ENCODE results near the gene LEKR1. TPM values are rescaled to one million over a fixed set of nuclear protein-coding genes. Genes with fewer than 3 reads are reported as not detected.

LEKR1 gene
- total RNA-seq, 4 donors from 2014 or later, result 0.22 to 1.3 (median 0.34) TPM; not detected in 1

DNA sequence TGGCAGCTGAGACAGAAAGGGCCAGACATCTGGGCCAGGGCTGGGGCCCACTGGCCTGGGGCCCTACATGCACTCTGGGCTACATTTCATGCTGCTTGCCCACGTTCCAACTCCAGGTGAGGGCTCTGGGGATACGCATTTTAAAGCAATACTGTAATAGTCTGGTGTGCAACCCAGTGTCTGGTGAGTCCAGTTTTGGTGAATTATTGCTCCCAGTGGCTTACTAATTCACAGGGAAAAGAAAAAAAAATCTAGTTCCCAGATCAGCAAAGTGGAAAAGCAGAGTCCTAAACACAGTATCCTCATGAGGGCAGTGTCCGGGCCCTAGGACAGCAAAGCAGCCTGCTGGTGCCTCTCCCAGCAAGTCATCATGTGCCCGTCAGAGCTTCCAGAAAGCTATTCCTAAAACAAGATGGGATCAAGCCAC, 251.4 kb downstream of the LEKR1 start:
- TF ChIP-seq, protein P1, sequence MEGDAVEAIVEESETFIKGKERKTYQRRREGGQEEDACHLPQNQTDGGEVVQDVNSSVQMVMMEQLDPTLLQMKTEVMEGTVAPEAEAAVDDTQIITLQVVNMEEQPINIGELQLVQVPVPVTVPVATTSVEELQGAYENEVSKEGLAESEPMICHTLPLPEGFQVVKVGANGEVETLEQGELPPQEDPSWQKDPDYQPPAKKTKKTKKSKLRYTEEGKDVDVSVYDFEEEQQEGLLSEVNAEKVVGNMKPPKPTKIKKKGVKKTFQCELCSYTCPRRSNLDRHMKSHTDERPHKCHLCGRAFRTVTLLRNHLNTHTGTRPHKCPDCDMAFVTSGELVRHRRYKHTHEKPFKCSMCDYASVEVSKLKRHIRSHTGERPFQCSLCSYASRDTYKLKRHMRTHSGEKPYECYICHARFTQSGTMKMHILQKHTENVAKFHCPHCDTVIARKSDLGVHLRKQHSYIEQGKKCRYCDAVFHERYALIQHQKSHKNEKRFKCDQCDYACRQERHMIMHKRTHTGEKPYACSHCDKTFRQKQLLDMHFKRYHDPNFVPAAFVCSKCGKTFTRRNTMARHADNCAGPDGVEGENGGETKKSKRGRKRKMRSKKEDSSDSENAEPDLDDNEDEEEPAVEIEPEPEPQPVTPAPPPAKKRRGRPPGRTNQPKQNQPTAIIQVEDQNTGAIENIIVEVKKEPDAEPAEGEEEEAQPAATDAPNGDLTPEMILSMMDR (IDR thresholded peaks at IDR 0.05; ENCODE audit: low read depth), result no peak

DNA sequence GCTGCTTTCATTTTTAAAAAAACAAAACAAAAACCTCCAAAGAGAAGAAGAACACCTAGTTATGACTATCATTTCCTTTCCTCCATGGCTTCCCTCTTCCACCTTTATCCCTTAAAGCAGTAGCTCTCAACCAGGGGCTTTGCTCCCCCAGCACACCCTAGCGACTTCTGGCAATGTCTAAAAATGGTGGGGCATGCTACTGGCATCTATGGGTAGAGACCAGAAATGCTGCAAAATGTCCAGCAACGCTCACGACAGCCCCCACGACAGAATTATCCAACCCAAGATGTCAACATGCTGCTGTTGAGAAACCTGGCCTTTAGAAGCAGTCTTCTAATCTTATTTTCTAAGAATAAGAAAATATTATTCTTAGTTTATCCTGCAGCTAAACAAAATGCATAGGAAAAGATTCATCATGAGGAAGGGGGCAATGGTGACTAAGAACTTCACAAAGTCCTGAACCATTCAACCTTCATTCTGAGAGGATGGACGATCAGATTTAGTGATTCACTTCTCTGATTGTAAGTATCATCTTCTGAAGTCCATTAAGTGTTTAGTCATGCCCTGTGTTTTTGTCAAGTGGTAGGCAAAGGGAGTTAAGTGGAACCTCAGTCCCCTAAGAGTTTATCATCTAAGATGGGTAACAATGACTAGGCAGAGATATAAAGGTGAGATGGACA, 252.1 kb downstream of the LEKR1 start:
- TF ChIP-seq, protein P1 (IDR thresholded peaks at IDR 0.05; ENCODE audit: low read depth), result no peak

DNA sequence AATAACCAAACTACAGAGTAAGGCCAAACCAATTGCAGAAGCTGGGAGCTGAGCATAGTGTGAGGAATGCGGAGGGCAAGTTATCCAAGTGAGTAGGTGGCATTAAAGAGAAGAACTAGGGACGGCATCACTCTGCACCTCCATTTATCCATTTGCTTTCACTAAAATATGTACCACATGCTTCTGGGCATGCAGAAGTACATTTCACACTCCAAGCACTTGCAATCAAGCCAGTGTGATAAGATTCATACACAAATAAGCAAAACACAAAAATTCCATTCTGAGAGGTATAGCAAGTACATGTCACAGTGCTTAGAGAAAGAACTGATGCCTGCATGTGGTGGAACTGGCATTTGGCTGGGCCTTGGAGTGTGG, 252.6 kb downstream of the LEKR1 start:
- TF ChIP-seq, protein P1 (IDR thresholded peaks at IDR 0.05; ENCODE audit: low read depth), result no peak

DNA sequence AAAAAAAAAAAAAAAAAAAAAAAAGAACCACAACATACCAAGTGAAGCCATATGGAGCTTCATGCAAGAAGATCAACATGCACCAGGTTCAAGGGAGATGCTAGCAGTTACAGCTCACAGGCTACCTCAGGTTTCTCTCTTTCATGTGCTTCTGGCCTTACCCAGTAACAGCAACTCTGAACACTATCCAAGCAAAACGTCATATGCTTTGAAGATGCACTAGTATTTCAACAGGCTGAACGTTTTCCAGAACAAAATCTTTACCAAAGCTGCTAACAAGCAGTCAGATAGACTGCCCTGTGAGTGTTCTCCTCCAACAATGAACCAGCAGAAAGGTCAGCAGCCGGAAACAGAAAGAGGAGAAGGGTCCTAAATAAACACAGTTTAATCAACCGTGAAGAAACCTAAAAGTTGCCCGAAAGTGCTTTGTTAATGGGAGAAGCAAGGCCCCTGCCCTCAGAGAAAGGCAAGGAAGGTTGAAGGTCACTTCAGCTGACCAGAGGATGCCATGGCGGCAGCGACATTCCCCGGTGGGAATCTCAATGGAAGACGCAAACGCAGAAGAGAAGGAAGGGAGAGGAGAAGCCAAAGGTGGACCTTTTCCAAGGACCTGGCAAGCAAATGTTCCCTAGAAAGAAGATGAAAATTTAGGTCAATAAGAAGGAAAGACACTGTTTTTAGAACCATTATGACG, 253.7 kb downstream of the LEKR1 start:
- TF ChIP-seq, protein P1 (IDR thresholded peaks at IDR 0.05; ENCODE audit: low read depth), result no peak

DNA sequence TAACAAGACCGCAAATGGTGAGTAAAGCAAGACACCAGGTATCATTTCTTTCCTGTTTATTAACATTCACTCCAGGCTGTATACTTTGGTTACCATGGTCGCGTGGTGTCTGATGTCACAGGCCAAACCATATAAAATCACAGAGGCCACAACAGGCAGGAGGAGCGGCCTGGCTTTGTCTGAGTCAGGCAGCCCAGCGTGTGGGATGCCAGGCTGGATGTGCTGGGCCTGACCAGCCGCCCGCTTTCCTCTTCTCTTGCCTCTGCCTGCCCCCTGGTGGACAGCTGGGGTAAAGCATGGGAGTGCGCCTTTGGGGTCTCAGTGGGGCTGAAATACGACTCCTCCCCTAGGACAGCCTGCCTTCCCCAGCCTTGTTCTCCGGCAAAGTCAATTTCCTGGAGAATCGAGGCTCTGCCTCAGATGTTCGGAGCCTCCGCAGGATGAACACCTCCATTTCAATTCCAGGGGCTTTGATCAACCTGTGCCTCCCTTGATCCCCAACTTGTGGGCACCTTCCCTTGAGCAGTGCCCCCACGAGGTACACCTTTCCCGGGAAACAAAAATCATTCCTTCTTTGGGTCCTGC, 255.6 kb downstream of the LEKR1 start:
- TF ChIP-seq, protein P1 (IDR thresholded peaks at IDR 0.05; ENCODE audit: low read depth), result no peak

DNA sequence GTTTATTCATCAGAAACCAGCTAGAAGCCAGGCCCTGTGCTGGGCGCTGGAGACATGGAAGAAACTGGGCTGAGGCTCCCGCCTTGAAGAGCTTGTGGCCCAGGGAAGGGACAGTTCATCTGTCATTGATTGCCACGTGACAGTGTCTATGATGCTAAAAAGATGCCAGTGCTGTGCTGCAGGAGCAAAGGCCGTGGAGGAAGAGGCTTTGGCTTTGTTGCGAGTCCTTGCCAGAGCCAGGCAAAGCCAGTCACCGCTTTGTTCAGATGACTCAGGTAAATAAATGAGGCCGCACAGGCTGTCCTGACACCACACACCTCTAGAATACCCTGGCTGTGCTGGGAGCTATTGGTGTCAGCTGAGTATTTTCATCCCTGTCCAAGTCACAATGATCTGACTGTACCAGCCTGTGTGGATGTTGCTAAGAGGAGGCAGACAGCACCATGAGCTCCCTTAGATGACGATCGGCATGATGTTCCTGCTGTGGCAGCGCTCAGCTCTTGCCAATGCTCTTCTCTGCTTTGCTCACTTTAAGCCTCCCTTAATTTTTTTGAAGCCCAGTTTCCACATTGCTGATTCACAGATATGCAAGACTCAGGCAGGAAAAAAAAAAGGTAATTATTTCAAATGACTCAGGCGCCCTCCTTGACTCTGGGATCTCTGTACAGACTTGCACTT, 256.3 kb downstream of the LEKR1 start:
- TF ChIP-seq, protein P1 (IDR thresholded peaks at IDR 0.05; ENCODE audit: low read depth), result no peak

DNA sequence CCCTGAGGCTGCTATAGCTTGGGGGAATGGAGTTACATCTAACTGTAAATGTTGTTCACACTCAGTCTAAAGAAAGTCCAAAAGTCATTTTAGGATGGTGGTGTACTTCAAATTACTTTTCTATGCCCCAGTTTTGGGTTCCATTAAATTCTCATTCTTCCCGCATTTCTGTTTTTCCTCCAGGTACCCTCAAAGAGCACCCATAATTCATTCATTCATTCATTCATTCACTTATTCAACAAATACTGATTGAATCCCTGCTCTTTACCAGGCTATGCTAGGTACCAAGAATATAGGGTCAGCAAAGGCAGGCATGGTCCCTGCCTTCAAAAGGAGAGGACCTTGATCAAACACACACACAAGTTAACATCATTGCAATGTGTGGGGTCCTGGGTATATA, 257.7 kb downstream of the LEKR1 start:
- TF ChIP-seq, protein P1 (IDR thresholded peaks at IDR 0.05; ENCODE audit: low read depth), result no peak
